Measurements from ENCODE around the gene ATP2B2.
"Not testable (repeated sequence)": the region's sequence is repeated elsewhere in the genome, so short reads cannot be mapped to it uniquely, and the experiment has no call there.

The ATP2B2 gene

GRCh38 chr3:10397879-10398278, 107.5 kb downstream of the ATP2B2 start:
- DNase-seq, result no peak

GRCh38 chr3:10396931-10397330, 108.5 kb downstream of the ATP2B2 start:
- DNase-seq, result no peak

- DNase-seq, result no peak
These were observed 109.3 kb downstream of the ATP2B2 start for GRCh38 chr3:10396083-10396482.

- no peak for DNase-seq
These were observed 109.7 kb downstream of the ATP2B2 start for GRCh38 chr3:10395671-10396070.

- DNase-seq, result no peak
These were observed 110.2 kb downstream of the ATP2B2 start for GRCh38 chr3:10395196-10395595.

GRCh38 chr3:10394491-10395025, 110.8 kb downstream of the ATP2B2 start:
- no peak for DNase-seq

- DNase-seq, result no peak
These were observed 111.9 kb downstream of the ATP2B2 start for GRCh38 chr3:10393514-10393913.

GRCh38 chr3:10392906-10393461, 112.4 kb downstream of the ATP2B2 start:
- no peak for DNase-seq

GRCh38 chr3:10392244-10392643, 113.1 kb downstream of the ATP2B2 start:
- no peak for DNase-seq

GRCh38 chr3:10391391-10391790, 114.0 kb downstream of the ATP2B2 start:
- no peak for DNase-seq

GRCh38 chr3:10390641-10391373, 114.6 kb downstream of the ATP2B2 start:
- DNase-seq, result no peak

- DNase-seq, result no peak
These were observed 115.4 kb downstream of the ATP2B2 start for GRCh38 chr3:10389995-10390394.

- DNase-seq, result no peak
These were observed 116.0 kb downstream of the ATP2B2 start for GRCh38 chr3:10389339-10389738.

- no peak for DNase-seq
These were observed 117.3 kb downstream of the ATP2B2 start for GRCh38 chr3:10387881-10388609.

GRCh38 chr3:10386121-10386520, 119.3 kb downstream of the ATP2B2 start:
- no peak for DNase-seq

- DNase-seq, result no peak
These were observed 120.6 kb downstream of the ATP2B2 start for GRCh38 chr3:10384541-10385360.

GRCh38 chr3:10383850-10384248, 121.5 kb downstream of the ATP2B2 start:
- DNase-seq, result no peak

GRCh38 chr3:10382892-10383849, 122.2 kb downstream of the ATP2B2 start:
- DNase-seq, result no peak

GRCh38 chr3:10382445-10382844, 122.9 kb downstream of the ATP2B2 start:
- not testable (repeated sequence) for DNase-seq

- no peak for DNase-seq
These were observed 124.0 kb downstream of the ATP2B2 start for GRCh38 chr3:10381336-10381735.

- DNase-seq, result no peak
These were observed 124.5 kb downstream of the ATP2B2 start for GRCh38 chr3:10380906-10381305.
